ENCODE data around the gene AGAP1. TPM values are rescaled to one million over a fixed set of nuclear protein-coding genes. Genes with fewer than 3 reads are reported as not detected.

Gene AGAP1
- total RNA-seq, 1 donor from 2014 or later, result 3.8 TPM

DNA sequence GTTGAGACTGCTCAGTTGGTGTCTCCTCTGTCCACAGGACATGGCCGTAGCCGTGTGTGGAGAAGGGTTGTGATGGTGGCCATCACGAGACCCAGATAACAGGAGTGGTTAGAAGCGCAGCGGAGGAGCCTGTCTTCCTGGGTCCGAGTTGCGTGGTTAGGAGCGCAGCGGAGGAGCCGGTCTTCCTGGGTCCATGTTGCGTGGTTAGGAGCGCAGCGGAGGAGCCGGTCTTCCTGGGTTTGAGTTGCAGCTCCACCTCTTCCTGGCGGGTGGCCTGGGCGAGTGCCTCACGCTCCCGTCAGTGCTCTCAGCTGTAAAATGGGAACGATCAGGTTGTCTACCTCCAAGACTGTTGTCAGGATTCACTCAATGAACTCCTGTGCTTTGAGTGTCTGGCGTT, 498.2 kb downstream of the AGAP1 start:
- H3K27me3 Mint-ChIP-seq, result no peaks in the 10 kb centered on the region
- no peak overlapping the region for H3K27ac Mint-ChIP-seq
- H3K4me3 Mint-ChIP-seq, result no peak overlapping the region
- DNase-seq, result no peak
- H3K9me3 Mint-ChIP-seq, result peaks cover 3% of the 10 kb centered on the region
- no peaks in the 10 kb centered on the region for H3K36me3 Mint-ChIP-seq (ENCODE audit: low read depth)
- H3K4me1 Mint-ChIP-seq, result no peaks in the 10 kb centered on the region
- intact Hi-C loops (cut with micrococcal nuclease), result no loop called here

DNA sequence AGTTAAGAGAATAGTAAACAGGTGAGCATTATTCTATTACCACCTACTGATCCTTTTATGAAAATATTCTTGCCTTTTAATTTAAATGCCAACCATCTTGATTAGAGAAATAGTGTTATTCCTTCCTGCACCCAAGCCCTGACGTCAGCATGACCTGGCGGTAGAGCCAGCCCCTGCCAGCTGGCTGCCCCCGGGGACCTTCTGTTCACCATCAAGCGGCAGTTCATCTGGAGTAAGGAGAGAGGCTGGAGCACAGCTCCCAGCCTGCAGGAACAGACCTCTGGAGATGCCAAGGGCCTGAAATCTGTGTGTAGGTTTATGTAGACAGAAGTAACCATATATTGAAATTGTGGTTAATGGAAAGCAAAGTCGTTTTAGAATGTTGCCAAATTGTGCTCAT, 502.6 kb downstream of the AGAP1 start:
- DNase-seq, result no peak
- H3K9me3 Mint-ChIP-seq, result no peaks in the 10 kb centered on the region
- H3K27ac Mint-ChIP-seq, result no peak overlapping the region
- no peak overlapping the region for H3K4me3 Mint-ChIP-seq
- intact Hi-C loops (cut with micrococcal nuclease), result no loop called here
- H3K4me1 Mint-ChIP-seq, result no peaks in the 10 kb centered on the region
- no peaks in the 10 kb centered on the region for H3K27me3 Mint-ChIP-seq
- no peaks in the 10 kb centered on the region for H3K36me3 Mint-ChIP-seq (ENCODE audit: low read depth)

GRCh38 chr2:235999011-235999410, 505.2 kb downstream of the AGAP1 start:
- no peak overlapping the region for H3K4me3 Mint-ChIP-seq
- H3K4me1 Mint-ChIP-seq, result no peaks in the 10 kb centered on the region
- no peaks in the 10 kb centered on the region for H3K27me3 Mint-ChIP-seq
- H3K9me3 Mint-ChIP-seq, result no peaks in the 10 kb centered on the region
- DNase-seq, result no peak
- H3K27ac Mint-ChIP-seq, result no peak overlapping the region
- intact Hi-C loops (cut with micrococcal nuclease), result no loop called here
- H3K36me3 Mint-ChIP-seq (ENCODE audit: low read depth), result no peaks in the 10 kb centered on the region

DNA sequence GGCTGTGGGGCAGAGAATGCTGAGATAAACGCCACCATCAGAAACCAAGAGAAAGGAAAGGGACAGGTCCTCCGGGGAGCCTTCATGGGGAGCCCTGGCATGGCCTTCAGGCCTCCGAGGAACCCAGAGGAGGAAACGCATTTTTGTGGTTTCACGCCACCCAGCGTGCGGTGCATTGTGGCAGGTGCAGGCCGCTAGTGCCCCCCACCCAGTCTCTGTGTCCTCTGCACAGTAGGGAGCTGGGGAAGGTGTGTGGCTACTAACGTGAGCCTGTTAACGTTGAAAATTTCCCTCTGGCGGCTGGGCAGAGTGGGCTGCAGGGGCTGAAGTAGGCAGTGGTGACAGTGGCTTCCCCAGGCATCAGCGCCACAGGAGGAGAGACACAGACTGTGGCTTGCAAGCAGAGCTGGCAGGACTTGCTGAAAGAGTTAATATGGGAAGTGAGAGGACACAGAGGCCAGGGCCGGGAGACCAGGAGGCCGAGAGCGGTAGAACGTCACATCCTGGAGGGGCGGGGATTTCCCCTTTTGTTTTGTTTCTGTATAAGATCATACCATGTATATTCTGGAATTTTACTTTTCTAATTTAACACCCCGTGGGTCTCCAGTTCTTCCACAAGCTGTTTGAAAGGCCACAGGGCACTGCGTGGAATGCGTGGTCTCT, 507.5 kb downstream of the AGAP1 start:
- H3K27me3 Mint-ChIP-seq, result no peaks in the 10 kb centered on the region
- H3K27ac Mint-ChIP-seq, result no peak overlapping the region
- H3K36me3 Mint-ChIP-seq (ENCODE audit: low read depth), result no peaks in the 10 kb centered on the region

GRCh38 chr2:236001854-236002253, 508.0 kb downstream of the AGAP1 start:
- Mint-ChIP-seq H3K9me3 (no peaks in the 10 kb centered on the region), H3K4me1 (no peaks in the 10 kb centered on the region), H3K27ac (no peak overlapping the region), H3K36me3 (ENCODE audit: low read depth) (no peaks in the 10 kb centered on the region), H3K4me3 (no peak overlapping the region), H3K27me3 (no peaks in the 10 kb centered on the region)
- no peak for DNase-seq
- intact Hi-C loops (cut with micrococcal nuclease), result no loop called here

More for the DNA sequence above, 507.5 kb downstream of the AGAP1 start:
- Mint-ChIP-seq H3K9me3 (no peaks in the 10 kb centered on the region), H3K4me1 (no peaks in the 10 kb centered on the region), H3K4me3 (no peak overlapping the region)
- intact Hi-C loops (cut with micrococcal nuclease), result no loop called here
- DNase-seq, result no peak

- intact Hi-C loops (cut with micrococcal nuclease), result no loop called here
- Mint-ChIP-seq H3K4me1 (no peaks in the 10 kb centered on the region), H3K4me3 (no peak overlapping the region), H3K9me3 (no peaks in the 10 kb centered on the region), H3K27me3 (no peaks in the 10 kb centered on the region), H3K27ac (no peak overlapping the region), H3K36me3 (ENCODE audit: low read depth) (no peaks in the 10 kb centered on the region)
- no peak for DNase-seq
Observed at GRCh38 chr2:236008006-236008405, 514.2 kb downstream of the AGAP1 start.

- no peaks in the 10 kb centered on the region for H3K4me1 Mint-ChIP-seq
- no peaks in the 10 kb centered on the region for H3K36me3 Mint-ChIP-seq (ENCODE audit: low read depth)
- H3K9me3 Mint-ChIP-seq, result no peaks in the 10 kb centered on the region
- H3K4me3 Mint-ChIP-seq, result no peak overlapping the region
- intact Hi-C loops (cut with micrococcal nuclease), result no loop called here
- no peak for DNase-seq
- H3K27ac Mint-ChIP-seq, result no peak overlapping the region
- H3K27me3 Mint-ChIP-seq, result no peaks in the 10 kb centered on the region
Observed at GRCh38 chr2:236008857-236009256, 515.0 kb downstream of the AGAP1 start.

DNA sequence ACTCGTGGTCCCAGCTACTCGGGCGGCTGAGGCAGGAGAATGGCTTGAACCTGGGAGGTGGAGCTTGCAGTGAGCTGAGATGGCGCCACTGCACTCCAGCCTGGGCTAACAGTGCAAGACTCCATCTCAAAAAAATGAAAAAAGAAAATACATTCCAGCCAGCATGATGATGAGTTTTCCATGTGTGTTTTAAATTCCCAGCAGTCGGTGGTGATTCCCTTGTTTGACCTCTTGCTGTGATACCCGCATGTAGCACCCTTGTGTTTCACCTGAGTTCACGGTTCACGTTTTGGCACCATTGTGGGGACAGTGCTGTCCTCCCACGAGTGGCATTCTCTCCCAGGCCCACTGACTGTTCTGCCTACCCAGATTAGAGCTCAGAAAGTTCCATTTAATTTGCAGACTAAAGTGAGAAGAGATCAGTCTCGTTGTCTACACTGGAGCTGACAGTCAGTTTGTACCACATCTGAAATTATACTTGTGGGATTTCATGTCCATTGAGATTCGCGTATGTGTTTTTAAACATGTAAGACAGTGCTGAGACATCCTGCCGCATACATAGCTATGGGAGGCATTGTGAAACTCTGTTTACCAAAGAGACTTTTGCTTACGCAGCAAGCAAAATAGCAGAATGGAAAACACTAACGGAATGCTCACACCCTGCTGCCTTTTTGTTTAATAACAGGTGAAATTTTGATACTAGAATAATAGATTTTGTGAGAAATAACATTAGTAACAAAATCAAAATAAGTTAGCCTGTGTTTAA, 517.3 kb downstream of the AGAP1 start:
- H3K27me3 Mint-ChIP-seq, result peaks cover 12% of the 10 kb centered on the region
- H3K4me1 Mint-ChIP-seq, result no peaks in the 10 kb centered on the region
- H3K4me3 Mint-ChIP-seq, result no peak overlapping the region
- no peak overlapping the region for H3K27ac Mint-ChIP-seq
- intact Hi-C loops (cut with micrococcal nuclease), result no loop called here
- no peak for DNase-seq
- H3K9me3 Mint-ChIP-seq, result no peaks in the 10 kb centered on the region
- no peaks in the 10 kb centered on the region for H3K36me3 Mint-ChIP-seq (ENCODE audit: low read depth)

- no peak for DNase-seq
- Mint-ChIP-seq H3K27me3 (peaks cover 13% of the 10 kb centered on the region), H3K36me3 (ENCODE audit: low read depth) (no peaks in the 10 kb centered on the region), H3K4me3 (no peak overlapping the region), H3K4me1 (no peaks in the 10 kb centered on the region), H3K9me3 (no peaks in the 10 kb centered on the region), H3K27ac (no peak overlapping the region)
- intact Hi-C loops (cut with micrococcal nuclease), result no loop called here
Observed at GRCh38 chr2:236012155-236012554, 518.3 kb downstream of the AGAP1 start.

DNA sequence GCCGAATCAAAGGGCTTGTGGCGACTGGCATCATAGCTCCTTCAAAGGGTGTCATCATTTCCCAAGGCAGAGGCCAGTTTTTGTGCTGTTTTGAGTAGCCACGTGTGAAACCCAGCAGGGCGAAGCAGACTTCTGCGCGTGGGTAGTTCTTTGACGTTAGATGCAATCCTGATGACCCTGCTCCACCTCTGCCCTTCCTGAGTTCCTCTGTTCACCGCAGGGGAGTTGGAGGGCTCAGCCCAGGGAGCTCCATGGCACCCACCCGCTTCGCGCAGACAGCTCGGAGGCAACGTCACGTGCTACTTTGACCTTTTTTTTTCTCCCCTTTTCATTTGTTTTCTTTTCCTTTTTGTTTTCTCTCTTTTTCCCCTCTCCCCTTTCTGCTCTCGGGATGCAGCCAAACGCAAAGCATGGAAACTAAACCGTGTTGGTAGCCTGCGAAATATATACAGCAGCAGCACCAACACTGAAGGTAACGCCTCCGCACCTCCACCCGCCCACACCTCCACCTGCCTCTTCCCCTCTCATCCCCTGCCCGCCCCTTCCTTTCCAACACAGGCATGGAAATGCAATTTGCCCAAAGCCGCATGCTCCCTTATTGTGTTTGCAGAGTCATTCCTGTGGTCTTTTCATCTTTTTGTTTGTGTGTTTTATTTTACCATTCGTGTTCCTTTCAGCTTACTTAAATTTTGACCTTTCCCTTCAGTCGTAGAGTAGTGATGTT, 520.7 kb downstream of the AGAP1 start:
- Mint-ChIP-seq H3K4me3 (no peak overlapping the region), H3K27ac (no peak overlapping the region), H3K36me3 (ENCODE audit: low read depth) (no peaks in the 10 kb centered on the region), H3K27me3 (peaks cover 13% of the 10 kb centered on the region), H3K4me1 (no peaks in the 10 kb centered on the region), H3K9me3 (no peaks in the 10 kb centered on the region)
- intact Hi-C loops (cut with micrococcal nuclease), result no loop called here
- no peak for DNase-seq

- H3K4me1 Mint-ChIP-seq, result no peaks in the 10 kb centered on the region
Observed at GRCh38 chr2:236015171-236015570, 521.3 kb downstream of the AGAP1 start.

DNA sequence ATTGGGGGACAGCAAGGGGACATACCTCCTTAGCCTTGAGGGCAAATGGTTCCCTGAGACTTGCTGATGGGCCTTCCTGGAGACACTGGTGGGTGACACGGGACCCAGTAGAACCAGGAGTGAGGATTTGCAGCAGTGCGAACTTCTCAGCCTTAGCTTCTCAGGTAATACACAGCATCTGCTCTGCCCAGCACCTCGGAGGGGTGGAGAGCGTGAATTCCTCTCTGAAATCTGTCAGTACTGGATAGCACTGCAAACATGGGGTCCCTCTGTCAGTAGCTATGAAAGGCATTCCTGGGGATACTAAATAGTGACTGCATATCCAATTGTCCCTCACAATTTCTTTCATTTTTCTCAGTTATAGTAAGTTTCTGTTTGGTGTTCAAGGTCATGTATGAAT, 522.7 kb downstream of the AGAP1 start:
- Mint-ChIP-seq H3K36me3 (ENCODE audit: low read depth) (no peaks in the 10 kb centered on the region), H3K27ac (no peak overlapping the region), H3K27me3 (peaks cover 13% of the 10 kb centered on the region), H3K9me3 (no peaks in the 10 kb centered on the region), H3K4me1 (no peaks in the 10 kb centered on the region), H3K4me3 (no peak overlapping the region)
- no peak for DNase-seq
- intact Hi-C loops (cut with micrococcal nuclease), result no loop called here

More at GRCh38 chr2:236015171-236015570, 521.3 kb downstream of the AGAP1 start:
- H3K27me3 Mint-ChIP-seq, result peaks cover 13% of the 10 kb centered on the region
- H3K36me3 Mint-ChIP-seq (ENCODE audit: low read depth), result no peaks in the 10 kb centered on the region
- no peak for DNase-seq
- no peak overlapping the region for H3K4me3 Mint-ChIP-seq
- H3K9me3 Mint-ChIP-seq, result no peaks in the 10 kb centered on the region
- intact Hi-C loops (cut with micrococcal nuclease), result no loop called here
- no peak overlapping the region for H3K27ac Mint-ChIP-seq

- Mint-ChIP-seq H3K9me3 (no peaks in the 10 kb centered on the region), H3K4me3 (no peak overlapping the region), H3K36me3 (ENCODE audit: low read depth) (no peaks in the 10 kb centered on the region), H3K27me3 (peaks cover 13% of the 10 kb centered on the region), H3K4me1 (no peaks in the 10 kb centered on the region), H3K27ac (no peak overlapping the region)
- no peak for DNase-seq
- intact Hi-C loops (cut with micrococcal nuclease), result no loop called here
Observed at GRCh38 chr2:236017446-236017845, 523.6 kb downstream of the AGAP1 start.

DNA sequence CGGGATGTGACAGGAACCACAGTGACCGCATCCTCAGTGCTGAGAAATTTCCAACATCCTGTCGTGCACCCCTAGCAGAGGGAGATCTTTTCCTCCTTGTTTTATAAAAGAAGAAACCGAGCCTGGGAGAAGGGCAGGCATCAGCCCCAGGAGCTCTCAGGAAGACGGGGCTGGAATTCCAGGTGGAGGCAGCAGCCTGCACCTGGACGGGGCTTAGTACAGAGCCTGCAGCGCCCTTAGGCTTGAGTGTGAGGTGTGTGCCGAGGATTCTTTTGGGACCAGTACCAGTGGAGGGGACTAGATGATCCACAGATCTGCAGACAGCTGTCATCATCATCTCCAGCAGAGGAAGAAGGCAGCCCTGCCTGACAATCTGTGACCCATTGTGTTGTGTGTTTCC, 525.6 kb downstream of the AGAP1 start:
- intact Hi-C loops (cut with micrococcal nuclease), result no loop called here
- H3K4me3 Mint-ChIP-seq, result no peak overlapping the region
- DNase-seq, result no peak
- peaks cover 13% of the 10 kb centered on the region for H3K27me3 Mint-ChIP-seq
- no peaks in the 10 kb centered on the region for H3K36me3 Mint-ChIP-seq (ENCODE audit: low read depth)
- H3K4me1 Mint-ChIP-seq, result no peaks in the 10 kb centered on the region
- H3K27ac Mint-ChIP-seq, result no peak overlapping the region
- no peaks in the 10 kb centered on the region for H3K9me3 Mint-ChIP-seq

All from activated CD4-positive, alpha-beta T cell treated with anti-CD3 and anti-CD28 coated beads, Interleukin-2, amount 10 ng/mL, durations not matched to agents 24 days and 14 days (primary cell).